Lung (tissue), 12 donors: Measurements from ENCODE around the gene RAC3. TPM values are rescaled to one million over a fixed set of nuclear protein-coding genes. Genes with fewer than 3 reads are reported as not detected.
A peak's percentile ranks its signal among the peaks of the same experiment; 100 is the strongest.

Experiments
- ATAC-seq: fragments of 200-7000 bp; cut with Tn5 transposase; one replicate; pipeline ENCODE4 v1.9.1; 2020; ENCODE audit warnings: moderate number of reproducible peaks; ENCODE audit not compliant: insufficient read depth, low FRiP score
- DNase-seq, 3 donors: peaks; one replicate each; pipeline ENCODE4 v3.0.0-alpha.2; 2013 to 2017
- H3K27ac ChIP-seq, 2 donors: one replicate each; pipeline ENCODE4 v1.5.1; 2013; ENCODE audit warnings: mild to moderate bottlenecking in 2 of 2, moderate library complexity in 2 of 2, control low read depth in 1 of 2, inconsistent platforms in 1 of 2, low read depth in 1 of 2, low read length in 1 of 2
- H3K27me3 ChIP-seq, 3 donors: one replicate each; pipeline ENCODE4 v1.5.1; 2013; ENCODE audit warnings: low read length in 2 of 3; ENCODE audit not compliant: control insufficient read depth in 3 of 3, insufficient read depth in 3 of 3
- H3K36me3 ChIP-seq, 4 donors: one replicate each; pipeline ENCODE4 v1.5.1; 2013; ENCODE audit warnings: low read length in 4 of 4, mild to moderate bottlenecking in 1 of 4, moderate library complexity in 1 of 4; ENCODE audit not compliant: control insufficient read depth in 4 of 4, insufficient read depth in 4 of 4
- H3K4me1 ChIP-seq, 5 donors: one replicate each; pipeline ENCODE4 v1.5.1; 2013; ENCODE audit warnings: low read length in 5 of 5, mild to moderate bottlenecking in 2 of 5, moderate library complexity in 1 of 5; ENCODE audit not compliant: control insufficient read depth in 5 of 5, insufficient read depth in 5 of 5
- H3K4me3 ChIP-seq: one replicate; pipeline ENCODE4 v1.5.1; 2013; ENCODE audit warnings: mild to moderate bottlenecking, control low read depth, moderate library complexity
- H3K9ac ChIP-seq, 2 donors: one replicate each; pipeline ENCODE4 v1.5.1; 2013; ENCODE audit warnings: low read length in 2 of 2, control low read depth in 1 of 2; ENCODE audit not compliant: insufficient read depth in 1 of 2
- H3K9me3 ChIP-seq, 4 donors: one replicate each; pipeline ENCODE4 v1.5.1; 2013; ENCODE audit warnings: low read length in 3 of 4, mild to moderate bottlenecking in 1 of 4, moderate library complexity in 1 of 4; ENCODE audit not compliant: control insufficient read depth in 4 of 4, insufficient read depth in 3 of 4
- CTCF ChIP-seq: IDR thresholded peaks from 2 replicates; pipeline ENCODE4 v1.5.1; 2012; ENCODE audit warnings: mild to moderate bottlenecking; ENCODE audit errors: control extremely low read depth, extremely low read depth
- WGBS, 2 donors: extraction: QIAGEN DNeasy Blood & Tissue Kit; methylation state at CpG; one replicate each; pipeline ENCODE4 v1.1.7; 2013; 5-methylcytosine and 5-hydroxymethylcytosine counted together
- polyA plus RNA-seq, 2 donors: library from polyadenylated mRNA; stranded (reverse); fragments of 200-250 nt; gene quantifications; one replicate each; pipeline ENCODE4 v1.2.1, GENCODE V29; 2013
- total RNA-seq, 2 donors: library from RNA; depleted of rRNA in 1 of 2; stranded (reverse); fragments of >200 nt in 1 of 2; gene quantifications; one replicate each; pipeline ENCODE4 v1.2.1, GENCODE V29; 2014 to 2021
- donor health status: control.
- donor health status: control.
- donor health status: Bipolar disorder and iron deficiency.
- donor health status: healthy.
- donor health status: DM: yes; HTN: yes; CAD: no.

Gene RAC3
- total and polyA plus RNA-seq, 4 donors = 6.0 to 8.3 (median 8.1) TPM

DNA sequence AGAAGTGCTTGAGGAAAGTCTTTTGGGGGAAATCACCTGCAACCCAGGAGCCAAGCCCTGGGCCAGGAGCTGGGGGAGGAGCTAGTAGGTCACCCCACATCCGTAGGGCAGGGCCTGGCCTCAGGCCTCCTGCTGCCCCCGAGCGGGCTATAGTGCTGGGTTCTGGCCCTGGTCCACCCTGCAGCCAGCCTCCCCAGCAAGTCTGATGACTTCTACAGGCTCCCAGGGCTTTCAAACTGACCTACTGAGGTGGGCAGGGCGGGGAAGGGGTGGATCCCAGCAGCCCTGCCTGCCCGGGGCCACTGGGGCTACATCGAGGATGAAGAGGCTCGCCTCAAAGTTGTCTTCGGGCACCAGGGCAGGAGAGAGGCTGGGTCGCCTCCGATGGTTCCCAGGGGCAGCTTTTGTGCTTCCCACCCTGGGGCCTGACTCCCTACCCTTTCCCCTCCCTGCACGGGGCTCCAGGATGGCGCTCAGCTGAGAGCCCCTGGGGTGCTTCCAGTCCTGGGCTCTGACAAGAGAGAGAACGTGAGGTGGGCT, 13.8 kb upstream of the RAC3 start:
- peaks cover 0 to 13% (median 0%) of the 10 kb centered on the region in 4 donors for H3K36me3 ChIP-seq
- TF ChIP-seq CTCF = no peak
- H3K27me3 ChIP-seq = no peaks in the 10 kb centered on the region
- no peak overlapping the region for H3K4me3 ChIP-seq
- ATAC-seq (no peak), DNase-seq (no peak)
- H3K4me1 ChIP-seq = peaks cover 0 to 29% (median 6%) of the 10 kb centered on the region in 5 donors
- H3K9ac ChIP-seq = no peak overlapping the region
- WGBS, 2 donors = 66 to 88% methylated on average over 12 to 13 of the region's 13 CpGs
- no peaks in the 10 kb centered on the region for H3K9me3 ChIP-seq
- peak overlapping the region in 1 of 2 donors; percentile 28 for H3K27ac ChIP-seq

- H3K9ac ChIP-seq = no peak overlapping the region
- WGBS, 2 donors = 68 to 78% methylated on average over 19 of the region's 19 CpGs
- H3K27me3 ChIP-seq = no peaks in the 10 kb centered on the region
- H3K27ac ChIP-seq = no peak overlapping the region
- peaks cover 0 to 23% (median 6%) of the 10 kb centered on the region in 5 donors for H3K4me1 ChIP-seq
- no peaks in the 10 kb centered on the region for H3K9me3 ChIP-seq
- DNase-seq = no peak
- H3K4me3 ChIP-seq = no peak overlapping the region
- ATAC-seq = no peak
- TF ChIP-seq CTCF = no peak
- peaks cover 0 to 11% (median 0%) of the 10 kb centered on the region in 4 donors for H3K36me3 ChIP-seq
Measured at GRCh38 chr17:82018152-82018988, 13.1 kb upstream of the RAC3 start.

GRCh38 chr17:82018989-82019689, 12.3 kb upstream of the RAC3 start:
- Histone ChIP-seq H3K36me3 (peaks cover 0 to 8% (median 0%) of the 10 kb centered on the region in 4 donors), H3K4me1 (peaks cover 0 to 24% (median 11%) of the 10 kb centered on the region in 5 donors), H3K4me3 (no peak overlapping the region), H3K9me3 (no peaks in the 10 kb centered on the region), H3K9ac (no peak overlapping the region), H3K27ac (no peak overlapping the region), H3K27me3 (no peaks in the 10 kb centered on the region)
- ATAC-seq = no peak
- no peak for DNase-seq
- no peak for TF ChIP-seq CTCF
- WGBS, 2 donors = 86 to 90% methylated on average over 33 of the region's 33 CpGs
